Measurements from ENCODE around the gene RFNG. TPM values are rescaled to one million over a fixed set of nuclear protein-coding genes. Genes with fewer than 3 reads are reported as not detected.
A peak's percentile ranks its signal among the peaks of the same experiment; 100 is the strongest.

The RFNG gene
- total and polyA plus RNA-seq, 2 of the 13 experiments (the other 11 are each of a cell fraction or from before 2014, with no cell fraction given) = 61.4 to 64.0 TPM

- TF ChIP-seq HMGA1 (CRISPR knock-in tag; conservative IDR thresholded peaks at IDR 0.05) (no peak), THAP7 (CRISPR knock-in tag; IDR thresholded peaks at IDR 0.05) (no peak), ARID3A (IDR thresholded peaks at IDR 0.05; ENCODE audit: low read depth, low read length) (no peak), ZZZ3 (CRISPR knock-in tag; IDR thresholded peaks at IDR 0.05; ENCODE audit: borderline replicate concordance) (no peak), THAP11 (CRISPR knock-in tag; IDR thresholded peaks at IDR 0.05) (no peak), ZNF329 (CRISPR knock-in tag; IDR thresholded peaks at IDR 0.05; ENCODE audit: low read depth) (no peak)
These were observed 2.5 kb downstream of the RFNG start (continued) for GRCh38 chr17:82049106-82049505.

GRCh38 chr17:82048571-82048971, 3.0 kb downstream of the RFNG start:
- Histone ChIP-seq H3K4me1 (ENCODE audit: insufficient read depth, low read length) (peaks cover 40% of the 10 kb centered on the region), H3K4me3 (replicated peaks in 1 of 3; ENCODE audit: insufficient read depth in 1 of 3, low read depth in 2 of 3, low read length in 3 of 3) (no peak overlapping the region), H3K27ac (ENCODE audit: extremely low read length, insufficient read depth, low read length) (no peak overlapping the region), H3K9ac (ENCODE audit: insufficient read depth, low read depth, low read length) (no peak overlapping the region), H3K9me3 (ENCODE audit: low read length) (no peaks in the 10 kb centered on the region), H4K20me1 (ENCODE audit: insufficient read depth, low read length) (no peaks in the 10 kb centered on the region; the same call in 1 of the 2 replicates), H3K79me2 (ENCODE audit: insufficient read depth, low read length) (peaks cover 35% of the 10 kb centered on the region), H2AFZ (ENCODE audit: low read length) (no peak overlapping the region), H3K36me3 (replicated peaks in 1 of 2; ENCODE audit: control insufficient read depth in 1 of 2, insufficient read depth in 2 of 2, low read length in 2 of 2) (peaks cover 8 to 29% of the 10 kb centered on the region in 2 experiments; a peak in 4 of 5 replicates), H3K27me3 (ENCODE audit: control insufficient read depth in 1 of 2, insufficient read depth in 2 of 2, low read length in 2 of 2) (no peaks in the 10 kb centered on the region; a peak in 2 of 5 replicates), H3K4me2 (ENCODE audit: low read depth, low read length) (no peak overlapping the region)
- CTCF ChIA-PET (ENCODE audit: low intra/inter-chr PET ratio, low total read pairs) = no interaction called here
- 90% methylated on average over 20 of the region's 20 CpGs for WGBS (ENCODE audit: low lambda C conversion rate)
- in situ Hi-C loops (cut with HindIII; ENCODE audit: extremely low pct_ligation_motif_present, low pct_unique_long_range_greater_than_20kb) = no loop called here
- no peak for FAIRE-seq
- ATAC-seq = no peak
- no TSS peak for BruUV-seq (replicated peaks)
- no peak for DNase-seq (ENCODE audit: low spot score)
- POLR2A ChIA-PET = no interaction called here
- intact Hi-C loops (cut with micrococcal nuclease; ENCODE audit: unreplicated experiment) = no loop called here
- TF ChIP-seq SMAD9 (CRISPR knock-in tag; IDR thresholded peaks at IDR 0.05) = no peak
- TF ChIP-seq RBFOX2 (IDR thresholded peaks at IDR 0.05; ENCODE audit: low read depth, low read length) = peak; percentile 65; the same call in 1 of the 2 replicates
- TF ChIP-seq NR2C2 (CRISPR knock-in tag; IDR thresholded peaks at IDR 0.05; ENCODE audit: borderline replicate concordance) = 0 out of 2 replicates have a peak, but pooled peaks have one; percentile 27
- TF ChIP-seq FUBP1 (CRISPR knock-in tag; IDR thresholded peaks at IDR 0.05; ENCODE audit: borderline replicate concordance) = no peak
- TF ChIP-seq AGO2 (optimal IDR thresholded peaks at IDR 0.05; ENCODE audit: low read depth, low read length) = peak; percentile 10
